ENCODE measurements around the gene FBXO34.

Gene FBXO34

DNA sequence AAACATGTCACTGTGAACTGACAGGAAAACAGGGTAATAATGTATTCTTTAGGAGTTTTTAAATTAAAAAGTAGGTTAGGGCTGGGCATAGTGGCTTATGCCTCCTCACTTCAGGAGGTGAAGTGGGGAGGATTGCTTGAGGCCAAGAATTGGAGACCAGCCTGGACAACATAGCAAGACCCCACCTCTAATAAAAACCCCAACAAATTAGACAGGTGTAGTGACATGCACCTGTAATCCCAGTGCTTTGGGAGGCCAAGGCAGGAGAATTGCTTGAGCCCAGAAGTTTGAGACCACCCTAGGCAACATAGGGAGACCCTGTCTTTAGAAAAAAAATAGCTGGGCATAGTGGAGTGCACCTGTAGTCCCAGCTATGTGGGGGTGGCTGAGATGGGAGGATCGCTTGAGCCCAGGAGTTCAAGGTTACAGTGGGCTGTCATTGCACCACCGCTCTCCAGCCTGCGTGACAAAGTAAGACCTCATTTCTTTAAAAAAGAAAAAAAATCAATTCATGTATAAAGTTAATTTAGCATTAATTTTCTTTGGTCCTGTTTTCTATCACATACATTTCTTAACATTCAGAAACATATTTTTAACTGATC, 20.4 kb downstream of the FBXO34 start:
- no peak overlapping the region for H3K4me3 ChIP-seq (ENCODE audit: control insufficient read depth, low read depth, low read length)
- no peak for TF ChIP-seq CTCF (IDR thresholded peaks at IDR 0.05; ENCODE audit: control insufficient read depth, insufficient read depth, low read depth, low read length, missing control alignments)
- DNase-seq (ENCODE audit: low read depth): no peak

DNA sequence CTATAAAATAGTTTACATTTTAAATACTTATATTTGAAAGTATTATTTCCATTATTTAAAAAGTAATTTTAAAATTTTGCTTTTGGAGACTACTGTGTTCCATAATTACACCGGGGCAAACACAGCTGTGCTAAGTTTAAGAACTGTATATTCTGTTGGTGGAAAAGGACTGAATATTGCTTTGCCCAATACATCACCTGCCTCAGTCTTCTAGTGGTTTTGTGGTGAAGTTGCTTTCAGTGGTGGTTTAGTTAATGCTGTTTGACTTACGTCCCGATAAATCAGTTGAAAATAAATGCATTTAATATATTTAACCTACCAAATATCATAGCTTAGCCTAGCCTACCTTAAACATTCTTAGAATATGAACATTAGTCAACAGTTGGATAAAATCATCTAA, 23.4 kb downstream of the FBXO34 start:
- DNase-seq (ENCODE audit: low read depth): no peak
- no peak for TF ChIP-seq CTCF (IDR thresholded peaks at IDR 0.05; ENCODE audit: control insufficient read depth, insufficient read depth, low read depth, low read length, missing control alignments)
- no peak overlapping the region for H3K4me3 ChIP-seq (ENCODE audit: control insufficient read depth, low read depth, low read length)

GRCh38 chr14:55297611-55298499, 26.6 kb downstream of the FBXO34 start:
- no peak overlapping the region for H3K4me3 ChIP-seq (ENCODE audit: control insufficient read depth, low read depth, low read length)
- DNase-seq (ENCODE audit: low read depth): no peak
- no peak for TF ChIP-seq CTCF (IDR thresholded peaks at IDR 0.05; ENCODE audit: control insufficient read depth, insufficient read depth, low read depth, low read length, missing control alignments)

DNA sequence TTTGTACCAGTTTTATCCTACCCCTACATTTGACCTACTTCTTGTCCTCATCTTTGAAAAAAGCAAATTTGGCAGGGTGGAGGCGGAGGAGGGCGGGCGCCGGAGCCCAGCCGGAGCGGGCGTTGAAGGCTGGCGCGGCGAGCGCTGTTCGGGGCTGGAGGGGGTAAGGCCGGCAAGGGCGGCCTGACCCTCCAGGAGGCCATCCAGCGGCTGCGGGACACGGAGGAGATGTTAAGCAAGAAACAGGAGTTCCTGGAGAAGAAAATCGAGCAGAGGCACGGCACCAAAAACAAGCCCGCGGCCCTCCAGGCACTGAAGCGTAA, 27.2 kb downstream of the FBXO34 start:
- TF ChIP-seq CTCF (IDR thresholded peaks at IDR 0.05; ENCODE audit: control insufficient read depth, insufficient read depth, low read depth, low read length, missing control alignments): no peak
- no peak for DNase-seq (ENCODE audit: low read depth)
- H3K4me3 ChIP-seq (ENCODE audit: control insufficient read depth, low read depth, low read length): no peak overlapping the region

- TF ChIP-seq CTCF (IDR thresholded peaks at IDR 0.05; ENCODE audit: control insufficient read depth, insufficient read depth, low read depth, low read length, missing control alignments): no peak
- H3K4me3 ChIP-seq (ENCODE audit: control insufficient read depth, low read depth, low read length): no peak overlapping the region
- DNase-seq (ENCODE audit: low read depth): no peak
These were observed 30.4 kb downstream of the FBXO34 start for GRCh38 chr14:55301437-55302121.

GRCh38 chr14:55302367-55303124, 31.3 kb downstream of the FBXO34 start:
- no peak for TF ChIP-seq CTCF (IDR thresholded peaks at IDR 0.05; ENCODE audit: control insufficient read depth, insufficient read depth, low read depth, low read length, missing control alignments)
- no peak for DNase-seq (ENCODE audit: low read depth)
- H3K4me3 ChIP-seq (ENCODE audit: control insufficient read depth, low read depth, low read length): no peak overlapping the region
